GM18517 (cell line): ENCODE results near the gene AMOTL2.

ENCODE experiments used
- ATAC-seq: cut with Tn5 transposase; IDR thresholded peaks from one replicate; pipeline ENCODE4 v1.9.1; 2021; ENCODE audit warnings: mild to moderate bottlenecking, moderate library complexity; ENCODE audit not compliant: unreplicated experiment

The AMOTL2 gene

GRCh38 chr3:134366928-134367811 lies 7.1 kb downstream of the AMOTL2 start:
- no peak for ATAC-seq

- no peak for ATAC-seq
Observed at GRCh38 chr3:134366221-134366927, 7.9 kb downstream of the AMOTL2 start.

GRCh38 chr3:134365766-134366065 lies 8.5 kb downstream of the AMOTL2 start:
- no peak for ATAC-seq

- ATAC-seq: no peak
Observed at GRCh38 chr3:134364936-134365765, 9.1 kb downstream of the AMOTL2 start.

- no peak for ATAC-seq
Observed at GRCh38 chr3:134364061-134364935, 9.9 kb downstream of the AMOTL2 start.

GRCh38 chr3:134363381-134363755 lies 10.9 kb downstream of the AMOTL2 start:
- ATAC-seq: no peak

GRCh38 chr3:134362670-134363380 lies 11.4 kb downstream of the AMOTL2 start:
- no peak for ATAC-seq

- no peak for ATAC-seq
Observed at GRCh38 chr3:134362221-134362620, 12.0 kb downstream of the AMOTL2 start.

GRCh38 chr3:134361162-134361835 lies 12.9 kb downstream of the AMOTL2 start:
- no peak for ATAC-seq

- no peak for ATAC-seq
Observed at GRCh38 chr3:134360046-134360445, 14.2 kb downstream of the AMOTL2 start.

- ATAC-seq: no peak
Observed at GRCh38 chr3:134359121-134360010, 14.9 kb downstream of the AMOTL2 start.

- no peak for ATAC-seq
Observed at GRCh38 chr3:134357914-134358811, 16.1 kb downstream of the AMOTL2 start.

GRCh38 chr3:134357261-134357913 lies 16.9 kb downstream of the AMOTL2 start:
- ATAC-seq: no peak

GRCh38 chr3:134356411-134357040 lies 17.7 kb downstream of the AMOTL2 start:
- no peak for ATAC-seq

GRCh38 chr3:134355416-134355815 lies 18.8 kb downstream of the AMOTL2 start:
- ATAC-seq: no peak

GRCh38 chr3:134354612-134355251 lies 19.5 kb downstream of the AMOTL2 start:
- ATAC-seq: no peak
